Smooth muscle cell (in vitro differentiated cells): ENCODE measurements around the gene TOX3. TPM values are rescaled to one million over a fixed set of nuclear protein-coding genes. Genes with fewer than 3 reads are reported as not detected.

ENCODE experiments used
- DNase-seq: peaks from one replicate; lab custom pipeline; 2025; ENCODE audit not compliant: unreplicated experiment; lab: John Stamatoyannopoulos, UW
- H2AFZ ChIP-seq: fragments of 200-600 bp; sonication (generic); 2 replicates; pipeline ENCODE4 v1.6.0; 2016; ENCODE audit warnings: antibody characterized with exemption, low read depth, mild to moderate bottlenecking
- H3F3A ChIP-seq: fragments of 200-600 bp; sonication (generic); 2 replicates; pipeline ENCODE4 v1.6.0; 2017; ENCODE audit warnings: antibody characterized with exemption, low read depth
- H3K27ac ChIP-seq: fragments of 200-600 bp; sonication (generic); 2 replicates; pipeline ENCODE4 v1.5.1; 2016; ENCODE audit warnings: low read depth, mild to moderate bottlenecking
- H3K27me3 ChIP-seq: fragments of 200-600 bp; sonication (generic); 2 replicates; pipeline ENCODE4 v1.6.1; 2016; ENCODE audit warnings: low read depth, mild to moderate bottlenecking
- H3K36me3 ChIP-seq: fragments of 200-600 bp; sonication (generic); 2 replicates; pipeline ENCODE4 v1.5.1; 2016; ENCODE audit warnings: low read depth
- H3K4me1 ChIP-seq: fragments of 200-600 bp; sonication (generic); 2 replicates; pipeline ENCODE4 v1.5.1; 2016; ENCODE audit warnings: low read depth
- H3K4me2 ChIP-seq: fragments of 200-600 bp; sonication (generic); 2 replicates; pipeline ENCODE4 v1.6.0; 2016; ENCODE audit warnings: mild to moderate bottlenecking
- H3K4me3 ChIP-seq: fragments of 200-600 bp; sonication (generic); 2 replicates; pipeline ENCODE4 v1.5.1; 2016; ENCODE audit warnings: mild to moderate bottlenecking
- H3K79me2 ChIP-seq: fragments of 200-600 bp; sonication (generic); 2 replicates; pipeline ENCODE4 v1.6.0; 2016; ENCODE audit warnings: low read depth, mild to moderate bottlenecking
- H3K9ac ChIP-seq: fragments of 200-600 bp; sonication (generic); 2 replicates; pipeline ENCODE4 v1.6.0; 2016; ENCODE audit warnings: low read depth
- H3K9me3 ChIP-seq: fragments of 200-600 bp; sonication (generic); replicated peaks from 2 replicates; pipeline ENCODE4 v1.5.1; 2016; ENCODE audit warnings: low read depth
- H4K20me1 ChIP-seq: fragments of 200-600 bp; sonication (generic); 2 replicates; pipeline ENCODE4 v1.6.0; 2016; ENCODE audit warnings: low read depth
- WGBS: methylation state at CpG from one replicate; pipeline ENCODE4 v1.1.7; 2016; ENCODE audit warnings: low lambda C conversion rate; 5-methylcytosine and 5-hydroxymethylcytosine counted together
- polyA plus RNA-seq: library from polyadenylated mRNA; unstranded; fragments of >200 nt; fragmentation: Nextera tagmentation; extraction: Ambion mirVana; gene quantifications from 2 replicates; pipeline ENCODE4 v1.2.1, GENCODE V29; 2016
- total RNA-seq: library from RNA; depleted of rRNA; stranded (reverse); fragments of >200 nt; gene quantifications from 2 replicates; pipeline ENCODE4 v1.2.3, GENCODE V29; 2014
- TF ChIP-seq, protein P1 (sequence below): fragments of 200-600 bp; sonication (generic); IDR thresholded peaks from 2 replicates; pipeline ENCODE4 v1.5.1; 2017; ENCODE audit warnings: borderline replicate concordance, mild to moderate bottlenecking, antibody characterized with exemption; ENCODE audit not compliant: insufficient read depth, poor library complexity, severe bottlenecking

Gene TOX3
- total RNA-seq = 0.18 and 0.22 TPM in 2 replicates
- polyA plus RNA-seq = 0.49 and 1.1 TPM in 2 replicates

DNA sequence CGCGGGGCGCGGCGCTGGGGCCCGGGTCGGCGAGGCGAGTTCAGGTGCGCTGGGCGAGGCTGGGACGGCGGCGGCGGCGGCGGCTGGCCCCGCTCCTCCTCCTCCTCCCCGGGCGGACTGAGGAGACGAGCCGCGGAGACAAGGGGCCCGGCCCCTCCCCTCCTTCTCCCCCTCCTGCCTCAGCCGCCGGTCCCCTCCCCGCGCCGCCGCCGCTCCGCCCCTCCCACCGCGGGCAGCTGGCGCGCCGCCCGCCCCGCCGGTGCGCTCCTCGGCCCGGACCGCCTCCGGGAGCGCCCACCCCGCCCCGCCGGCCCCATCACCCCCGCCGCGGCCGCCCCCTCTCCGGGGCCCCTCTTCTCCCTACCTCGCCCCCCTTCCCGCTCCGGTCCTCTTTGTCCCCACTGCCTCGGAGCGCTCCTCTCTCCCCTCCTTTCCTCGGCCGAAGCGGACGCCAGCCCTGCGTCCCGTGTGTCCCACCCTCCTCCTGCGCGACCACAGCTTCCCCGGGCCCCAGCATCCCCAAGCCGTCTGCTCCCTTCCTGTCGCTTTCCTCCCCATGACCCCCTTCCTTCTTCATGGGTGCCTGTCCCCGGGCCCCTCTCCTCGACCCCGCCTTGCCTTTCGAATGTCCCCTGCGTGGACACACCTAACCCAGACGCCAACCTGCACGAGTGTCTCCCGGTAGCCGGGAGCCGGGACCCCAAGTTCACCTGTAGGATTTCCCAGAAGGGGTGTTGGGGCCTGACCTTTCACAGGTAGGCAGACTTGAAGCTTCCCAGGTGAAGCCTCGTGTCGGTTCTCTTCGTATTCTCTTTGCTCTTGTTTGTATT, at the start of gene TOX3:
Gene TOX3, minus strand, starts transcription at position 140 of the 830 bp plus-strand sequence. CDS start 420 bp downstream, outside the sequence.
- peak within 1 kb of the TSS; percentile 81 for H3K4me2 ChIP-seq
- no peaks in the 10 kb centered on the region for H3K36me3 ChIP-seq
- H2AFZ ChIP-seq = no peak within 1 kb of the TSS
- H3K9me3 ChIP-seq = no peaks in the 10 kb centered on the region
- no peaks in the 10 kb centered on the region for H4K20me1 ChIP-seq
- peaks cover 24% of the 10 kb centered on the region for H3K4me1 ChIP-seq
- peak within 1 kb of the TSS; percentile 56 for H3K4me3 ChIP-seq
- H3K9ac ChIP-seq = no peak within 1 kb of the TSS
- no peak within 1 kb of the TSS for H3K27ac ChIP-seq
- no peaks in the 10 kb centered on the region for H3K79me2 ChIP-seq
- H3K27me3 ChIP-seq = peaks cover 95% of the 10 kb centered on the region
- WGBS = 6% methylated on average over 26 of the region's 83 CpGs
- TF ChIP-seq, protein P1, sequence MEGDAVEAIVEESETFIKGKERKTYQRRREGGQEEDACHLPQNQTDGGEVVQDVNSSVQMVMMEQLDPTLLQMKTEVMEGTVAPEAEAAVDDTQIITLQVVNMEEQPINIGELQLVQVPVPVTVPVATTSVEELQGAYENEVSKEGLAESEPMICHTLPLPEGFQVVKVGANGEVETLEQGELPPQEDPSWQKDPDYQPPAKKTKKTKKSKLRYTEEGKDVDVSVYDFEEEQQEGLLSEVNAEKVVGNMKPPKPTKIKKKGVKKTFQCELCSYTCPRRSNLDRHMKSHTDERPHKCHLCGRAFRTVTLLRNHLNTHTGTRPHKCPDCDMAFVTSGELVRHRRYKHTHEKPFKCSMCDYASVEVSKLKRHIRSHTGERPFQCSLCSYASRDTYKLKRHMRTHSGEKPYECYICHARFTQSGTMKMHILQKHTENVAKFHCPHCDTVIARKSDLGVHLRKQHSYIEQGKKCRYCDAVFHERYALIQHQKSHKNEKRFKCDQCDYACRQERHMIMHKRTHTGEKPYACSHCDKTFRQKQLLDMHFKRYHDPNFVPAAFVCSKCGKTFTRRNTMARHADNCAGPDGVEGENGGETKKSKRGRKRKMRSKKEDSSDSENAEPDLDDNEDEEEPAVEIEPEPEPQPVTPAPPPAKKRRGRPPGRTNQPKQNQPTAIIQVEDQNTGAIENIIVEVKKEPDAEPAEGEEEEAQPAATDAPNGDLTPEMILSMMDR = no peak
- DNase-seq = no peak
- H3F3A ChIP-seq = no peaks in the 10 kb centered on the region

DNA sequence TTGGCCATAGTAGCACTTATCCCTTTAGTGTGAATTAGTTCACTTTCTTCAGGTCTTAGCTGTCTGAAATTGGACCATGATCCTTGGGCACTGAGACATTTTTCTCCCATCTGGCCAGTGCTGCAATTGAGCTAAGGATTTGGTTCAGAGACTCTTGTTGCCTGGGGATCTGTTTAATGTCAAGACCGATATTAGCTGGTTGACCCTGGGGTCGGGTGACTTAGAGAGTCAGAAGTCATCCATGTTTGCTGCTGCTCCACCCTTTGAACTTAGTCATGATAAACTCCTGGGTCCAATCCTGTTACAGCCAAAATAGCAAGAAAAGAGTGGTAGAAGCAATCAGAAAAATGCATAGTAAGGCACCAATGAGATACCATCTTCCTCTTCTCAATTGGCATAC, 45.8 kb upstream of the TOX3 start:
- TF ChIP-seq, protein P1 = no peak
- Histone ChIP-seq H3K9me3 (no peaks in the 10 kb centered on the region), H3F3A (no peaks in the 10 kb centered on the region), H3K79me2 (no peaks in the 10 kb centered on the region), H3K27me3 (peaks cover 5% of the 10 kb centered on the region), H2AFZ (no peak overlapping the region), H3K36me3 (no peaks in the 10 kb centered on the region), H3K4me1 (no peaks in the 10 kb centered on the region), H3K4me3 (no peak overlapping the region), H3K4me2 (no peak overlapping the region), H3K27ac (no peak overlapping the region), H3K9ac (no peak overlapping the region), H4K20me1 (no peaks in the 10 kb centered on the region)
- no peak for DNase-seq
- WGBS = 56% methylated on average over 2 of the region's 2 CpGs

DNA sequence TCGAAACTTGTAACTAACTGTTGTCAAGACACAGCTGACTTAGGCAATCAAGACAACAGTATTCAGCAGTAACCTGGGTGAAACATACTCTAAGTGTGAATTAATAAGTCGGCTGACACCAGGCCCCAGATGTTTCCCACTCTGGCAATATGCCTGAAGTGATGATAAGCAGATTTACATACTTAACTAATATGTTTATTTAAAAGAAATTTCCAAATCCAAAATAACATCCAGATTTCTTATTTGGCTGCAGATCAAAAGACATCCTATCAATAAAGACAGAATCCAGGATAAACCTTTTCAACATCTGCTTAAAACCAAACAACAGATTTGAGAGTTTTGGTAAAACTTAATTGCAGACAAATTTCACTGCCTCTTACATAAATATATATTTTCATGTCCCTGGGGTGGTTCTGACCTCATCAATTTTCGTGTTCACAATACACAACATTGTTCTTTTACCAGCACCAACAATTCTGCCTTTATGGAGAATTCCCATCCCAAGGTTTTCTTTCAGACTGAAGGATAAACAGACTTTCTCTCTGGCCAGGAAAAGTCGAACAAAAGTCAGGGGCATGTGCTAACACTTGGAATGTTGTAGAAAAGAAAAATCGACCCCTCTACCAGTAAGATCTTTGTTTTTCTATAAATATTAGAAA, 45.1 kb upstream of the TOX3 start:
- no peak overlapping the region for H3K4me3 ChIP-seq
- H3K79me2 ChIP-seq = no peaks in the 10 kb centered on the region
- H3K4me1 ChIP-seq = no peaks in the 10 kb centered on the region
- H4K20me1 ChIP-seq = no peaks in the 10 kb centered on the region
- WGBS = 58% methylated on average over 5 of the region's 5 CpGs
- H3K4me2 ChIP-seq = no peak overlapping the region
- TF ChIP-seq, protein P1 = no peak
- no peak overlapping the region for H2AFZ ChIP-seq
- no peak overlapping the region for H3K9ac ChIP-seq
- no peaks in the 10 kb centered on the region for H3K36me3 ChIP-seq
- no peaks in the 10 kb centered on the region for H3F3A ChIP-seq
- no peak for DNase-seq
- H3K27ac ChIP-seq = no peak overlapping the region
- peaks cover 5% of the 10 kb centered on the region for H3K27me3 ChIP-seq
- H3K9me3 ChIP-seq = no peaks in the 10 kb centered on the region
